Rectal smooth muscle tissue (tissue), 1 donor: ENCODE data around the gene RIPPLY3.
"Not testable (repeated sequence)": the region's sequence is repeated elsewhere in the genome, so short reads cannot be mapped to it uniquely, and the experiment has no call there.

Experiments
- H3K27ac ChIP-seq: one replicate; pipeline ENCODE4 v1.7.0; 2013; ENCODE audit warnings: low read depth, low read length, inconsistent platforms
- H3K27me3 ChIP-seq: one replicate; pipeline ENCODE4 v1.7.0; 2013; ENCODE audit warnings: low read length; ENCODE audit not compliant: control insufficient read depth, insufficient read depth
- H3K36me3 ChIP-seq: one replicate; pipeline ENCODE4 v1.7.0; 2013; ENCODE audit warnings: low read length; ENCODE audit not compliant: control insufficient read depth, insufficient read depth
- H3K4me1 ChIP-seq: one replicate; pipeline ENCODE4 v1.7.0; 2013; ENCODE audit warnings: low read length; ENCODE audit not compliant: control insufficient read depth, insufficient read depth
- H3K4me3 ChIP-seq: one replicate; pipeline ENCODE4 v1.7.0; 2013; ENCODE audit warnings: low read length
- H3K9ac ChIP-seq: one replicate; pipeline ENCODE4 v1.7.0; 2013; ENCODE audit warnings: low read length

RIPPLY3 gene

GRCh38 chr21:37005548-37006485, 685 bp upstream of the RIPPLY3 start:
- Histone ChIP-seq H3K27ac (no peak overlapping the region), H3K36me3 (no peaks in the 10 kb centered on the region), H3K9ac (no peak overlapping the region), H3K4me1 (no peaks in the 10 kb centered on the region), H3K27me3 (peaks cover 17% of the 10 kb centered on the region), H3K4me3 (peak overlapping the region; percentile 8)

- Histone ChIP-seq H3K27ac (no peak overlapping the region), H3K4me1 (no peaks in the 10 kb centered on the region), H3K27me3 (peaks cover 17% of the 10 kb centered on the region), H3K9ac (no peak overlapping the region), H3K36me3 (no peaks in the 10 kb centered on the region), H3K4me3 (no peak overlapping the region)
Measured at GRCh38 chr21:37008724-37009123, 2.2 kb downstream of the RIPPLY3 start.

GRCh38 chr21:37009740-37010341, 3.3 kb downstream of the RIPPLY3 start:
- H3K27ac ChIP-seq = no peak overlapping the region
- no peaks in the 10 kb centered on the region for H3K4me1 ChIP-seq
- peak overlapping the region; percentile 40 for H3K9ac ChIP-seq
- H3K27me3 ChIP-seq = peaks cover 17% of the 10 kb centered on the region
- H3K36me3 ChIP-seq = no peaks in the 10 kb centered on the region
- peak overlapping the region; percentile 52 for H3K4me3 ChIP-seq

GRCh38 chr21:37017951-37018679, 11.6 kb downstream of the RIPPLY3 start:
- H3K36me3 ChIP-seq = no peaks in the 10 kb centered on the region
- H3K4me1 ChIP-seq = no peaks in the 10 kb centered on the region
- H3K27me3 ChIP-seq = no peaks in the 10 kb centered on the region
- H3K27ac ChIP-seq = no peak overlapping the region
- H3K4me3 ChIP-seq = no peak overlapping the region
- H3K9ac ChIP-seq = no peak overlapping the region

- no peak overlapping the region for H3K4me3 ChIP-seq
Measured at GRCh38 chr21:37026499-37026898, 20.0 kb downstream of the RIPPLY3 start.

GRCh38 chr21:37028570-37028969, 22.1 kb downstream of the RIPPLY3 start:
- Histone ChIP-seq H3K9ac (no peak overlapping the region), H3K4me1 (no peaks in the 10 kb centered on the region), H3K27me3 (no peaks in the 10 kb centered on the region), H3K4me3 (no peak overlapping the region), H3K27ac (no peak overlapping the region), H3K36me3 (no peaks in the 10 kb centered on the region)

More at GRCh38 chr21:37026499-37026898, 20.0 kb downstream of the RIPPLY3 start:
- Histone ChIP-seq H3K36me3 (no peaks in the 10 kb centered on the region), H3K27me3 (no peaks in the 10 kb centered on the region), H3K9ac (no peak overlapping the region), H3K4me1 (no peaks in the 10 kb centered on the region), H3K27ac (no peak overlapping the region)

GRCh38 chr21:37030864-37031263, 24.4 kb downstream of the RIPPLY3 start:
- Histone ChIP-seq H3K4me3 (no peak overlapping the region), H3K9ac (no peak overlapping the region), H3K4me1 (no peaks in the 10 kb centered on the region), H3K27ac (no peak overlapping the region), H3K27me3 (no peaks in the 10 kb centered on the region), H3K36me3 (no peaks in the 10 kb centered on the region)

- no peaks in the 10 kb centered on the region for H3K27me3 ChIP-seq
- no peak overlapping the region for H3K27ac ChIP-seq
- no peaks in the 10 kb centered on the region for H3K36me3 ChIP-seq
- H3K4me3 ChIP-seq = no peak overlapping the region
- H3K4me1 ChIP-seq = no peaks in the 10 kb centered on the region
- H3K9ac ChIP-seq = no peak overlapping the region
Measured at GRCh38 chr21:37032293-37032692, 25.8 kb downstream of the RIPPLY3 start.

- Histone ChIP-seq H3K4me1 (no peaks in the 10 kb centered on the region), H3K27ac (no peak overlapping the region), H3K4me3 (no peak overlapping the region), H3K9ac (no peak overlapping the region), H3K27me3 (no peaks in the 10 kb centered on the region), H3K36me3 (no peaks in the 10 kb centered on the region)
Measured at GRCh38 chr21:37032877-37033471, 26.5 kb downstream of the RIPPLY3 start.

- H3K36me3 ChIP-seq, H3K9ac ChIP-seq, H3K4me1 ChIP-seq, H3K27ac ChIP-seq, H3K4me3 ChIP-seq, H3K27me3 ChIP-seq: not testable (repeated sequence)
Measured at GRCh38 chr21:37034394-37034793, 27.9 kb downstream of the RIPPLY3 start.

- Histone ChIP-seq H3K27me3 (no peaks in the 10 kb centered on the region), H3K27ac (no peak overlapping the region), H3K4me1 (no peaks in the 10 kb centered on the region), H3K36me3 (no peaks in the 10 kb centered on the region), H3K9ac (no peak overlapping the region), H3K4me3 (no peak overlapping the region)
Measured at GRCh38 chr21:37036177-37036576, 29.7 kb downstream of the RIPPLY3 start.

- no peaks in the 10 kb centered on the region for H3K36me3 ChIP-seq
- H3K4me1 ChIP-seq = no peaks in the 10 kb centered on the region
- no peaks in the 10 kb centered on the region for H3K27me3 ChIP-seq
- H3K27ac ChIP-seq = no peak overlapping the region
- no peak overlapping the region for H3K4me3 ChIP-seq
- H3K9ac ChIP-seq = no peak overlapping the region
Measured at GRCh38 chr21:37039411-37040075, 33.0 kb downstream of the RIPPLY3 start.
